HG02981 (cell line): ENCODE measurements around the gene POLN.
"Not testable (repeated sequence)": the region's sequence is repeated elsewhere in the genome, so short reads cannot be mapped to it uniquely, and the experiment has no call there.

Experiments used
- ATAC-seq: cut with Tn5 transposase; IDR thresholded peaks from one replicate; pipeline ENCODE4 v1.9.1; 2021; ENCODE audit warnings: mild to moderate bottlenecking, moderate library complexity; ENCODE audit not compliant: unreplicated experiment

The POLN gene

GRCh38 chr4:2275546-2276251, 33.8 kb upstream of the POLN start:
- ATAC-seq = no peak

GRCh38 chr4:2275044-2275397, 33.1 kb upstream of the POLN start:
- not testable (repeated sequence) for ATAC-seq

GRCh38 chr4:2274320-2275043, 32.6 kb upstream of the POLN start:
- no peak for ATAC-seq

- ATAC-seq = no peak
Measured at GRCh38 chr4:2273657-2274319, 31.9 kb upstream of the POLN start.

- ATAC-seq = no peak
Measured at GRCh38 chr4:2273221-2273620, 31.3 kb upstream of the POLN start.

GRCh38 chr4:2272828-2273120, 30.9 kb upstream of the POLN start:
- ATAC-seq = no peak

GRCh38 chr4:2272026-2272827, 30.3 kb upstream of the POLN start:
- ATAC-seq = no peak

- ATAC-seq = no peak
Measured at GRCh38 chr4:2271279-2272025, 29.5 kb upstream of the POLN start.

GRCh38 chr4:2270341-2271165, 28.6 kb upstream of the POLN start:
- no peak for ATAC-seq

GRCh38 chr4:2269618-2270163, 27.8 kb upstream of the POLN start:
- ATAC-seq = no peak

GRCh38 chr4:2269206-2269531, 27.2 kb upstream of the POLN start:
- ATAC-seq = no peak

- ATAC-seq = no peak
Measured at GRCh38 chr4:2268357-2269205, 26.7 kb upstream of the POLN start.

- ATAC-seq = no peak
Measured at GRCh38 chr4:2267841-2268240, 25.9 kb upstream of the POLN start.

GRCh38 chr4:2267320-2267811, 25.4 kb upstream of the POLN start:
- no peak for ATAC-seq

- no peak for ATAC-seq
Measured at GRCh38 chr4:2266821-2267220, 24.9 kb upstream of the POLN start.

- ATAC-seq = no peak
Measured at GRCh38 chr4:2266181-2266580, 24.3 kb upstream of the POLN start.

GRCh38 chr4:2265113-2266110, 23.5 kb upstream of the POLN start:
- no peak for ATAC-seq
